ENCODE results near the gene AP1S3.
"Not testable (repeated sequence)": the region's sequence is repeated elsewhere in the genome, so short reads cannot be mapped to it uniquely, and the experiment has no call there.

Gene AP1S3

GRCh38 chr2:223801736-223802135 is 35.6 kb downstream of the AP1S3 start:
- DNase-seq (ENCODE audit: low read depth, low spot score): no peak

- no peak for DNase-seq (ENCODE audit: low read depth, low spot score)
Measured at GRCh38 chr2:223800908-223801307, 36.5 kb downstream of the AP1S3 start.

GRCh38 chr2:223797811-223798721 is 39.3 kb downstream of the AP1S3 start:
- DNase-seq (ENCODE audit: low read depth, low spot score): no peak

GRCh38 chr2:223797037-223797436 is 40.3 kb downstream of the AP1S3 start:
- DNase-seq (ENCODE audit: low read depth, low spot score): no peak

- DNase-seq (ENCODE audit: low read depth, low spot score): no peak
Measured at GRCh38 chr2:223789423-223789822, 48.0 kb downstream of the AP1S3 start.

- DNase-seq (ENCODE audit: low read depth, low spot score): no peak
Measured at GRCh38 chr2:223788826-223789225, 48.6 kb downstream of the AP1S3 start.

- not testable (repeated sequence) for DNase-seq (ENCODE audit: low read depth, low spot score)
Measured at GRCh38 chr2:223788106-223788505, 49.3 kb downstream of the AP1S3 start.

GRCh38 chr2:223787358-223787757 is 50.0 kb downstream of the AP1S3 start:
- DNase-seq (ENCODE audit: low read depth, low spot score): no peak

- DNase-seq (ENCODE audit: low read depth, low spot score): no peak
Measured at GRCh38 chr2:223786943-223787342, 50.4 kb downstream of the AP1S3 start.

- no peak for DNase-seq (ENCODE audit: low read depth, low spot score)
Measured at GRCh38 chr2:223786236-223786635, 51.1 kb downstream of the AP1S3 start.

- DNase-seq (ENCODE audit: low read depth, low spot score): no peak
Measured at GRCh38 chr2:223784221-223784772, 53.1 kb downstream of the AP1S3 start.

GRCh38 chr2:223782629-223783028 is 54.8 kb downstream of the AP1S3 start:
- no peak for DNase-seq (ENCODE audit: low read depth, low spot score)

GRCh38 chr2:223781560-223781959 is 55.8 kb downstream of the AP1S3 start:
- DNase-seq (ENCODE audit: low read depth, low spot score): no peak

- DNase-seq (ENCODE audit: low read depth, low spot score): no peak
Measured at GRCh38 chr2:223779877-223780276, 57.5 kb downstream of the AP1S3 start.

GRCh38 chr2:223774193-223774592 is 63.2 kb downstream of the AP1S3 start:
- DNase-seq (ENCODE audit: low read depth, low spot score): no peak

- no peak for DNase-seq (ENCODE audit: low read depth, low spot score)
Measured at GRCh38 chr2:223772363-223772762, 65.0 kb downstream of the AP1S3 start.

GRCh38 chr2:223771475-223771874 is 65.9 kb downstream of the AP1S3 start:
- DNase-seq (ENCODE audit: low read depth, low spot score): no peak

- no peak for DNase-seq (ENCODE audit: low read depth, low spot score)
Measured at GRCh38 chr2:223768179-223768578, 69.2 kb downstream of the AP1S3 start.

- DNase-seq (ENCODE audit: low read depth, low spot score): no peak
Measured at GRCh38 chr2:223767341-223767740, 70.0 kb downstream of the AP1S3 start.

- DNase-seq (ENCODE audit: low read depth, low spot score): no peak
Measured at GRCh38 chr2:223765221-223765785, 72.1 kb downstream of the AP1S3 start.

- no peak for DNase-seq (ENCODE audit: low read depth, low spot score)
Measured at GRCh38 chr2:223764796-223765195, 72.6 kb downstream of the AP1S3 start.

GRCh38 chr2:223762853-223763252 is 74.5 kb downstream of the AP1S3 start:
- DNase-seq (ENCODE audit: low read depth, low spot score): no peak

GRCh38 chr2:223761746-223762145 is 75.6 kb downstream of the AP1S3 start:
- not testable (repeated sequence) for DNase-seq (ENCODE audit: low read depth, low spot score)
